HEK293 (cell line): Measurements from ENCODE around the gene CACHD1.

Source experiments
- CTCF ChIP-seq: fragments of 450-650 bp; formaldehyde crosslinking; IDR thresholded peaks from 2 replicates; pipeline ENCODE4 v1.5.1; 2016; ENCODE audit warnings: missing biosample characterization, missing genetic modification characterization
- PBX3 ChIP-seq: sonication (generic); formaldehyde crosslinking; IDR thresholded peaks from 2 replicates; pipeline ENCODE4 v1.8.1; 2022; ENCODE audit warnings: mild to moderate bottlenecking, moderate library complexity, missing genetic modification reagents
- SALL2 ChIP-seq: fragments of 450-650 bp; formaldehyde crosslinking; IDR thresholded peaks from 2 replicates; pipeline ENCODE4 v1.5.0; 2017; ENCODE audit warnings: missing biosample characterization, mild to moderate bottlenecking, missing genetic modification characterization, borderline replicate concordance
- YY1 ChIP-seq: fragments of 450-650 bp; formaldehyde crosslinking; IDR thresholded peaks from 2 replicates; pipeline ENCODE4 v1.5.1; 2018; ENCODE audit warnings: missing biosample characterization, missing genetic modification characterization
- ZBTB21 ChIP-seq: fragments of 450-650 bp; formaldehyde crosslinking; IDR thresholded peaks from 2 replicates; pipeline ENCODE4 v1.5.1; 2017; ENCODE audit warnings: missing biosample characterization, missing genetic modification characterization
- ZBTB26 ChIP-seq: fragments of 450-650 bp; formaldehyde crosslinking; optimal IDR thresholded peaks from 2 replicates; pipeline ENCODE3; 2016; ENCODE audit warnings: missing biosample characterization, mild to moderate bottlenecking, missing genetic modification characterization
- ZNF16 ChIP-seq: fragments of 450-650 bp; formaldehyde crosslinking; IDR thresholded peaks from 2 replicates; pipeline ENCODE4 v1.5.1; 2016; ENCODE audit warnings: low read depth, missing biosample characterization, missing genetic modification characterization
- ZNF544 ChIP-seq: fragments of 450-650 bp; formaldehyde crosslinking; IDR thresholded peaks from 2 replicates; pipeline ENCODE4 v1.5.0; 2017; ENCODE audit warnings: missing biosample characterization, missing genetic modification characterization
- ZNF701 ChIP-seq: fragments of 450-650 bp; formaldehyde crosslinking; IDR thresholded peaks from 2 replicates; pipeline ENCODE4 v1.5.1; 2016; ENCODE audit warnings: missing biosample characterization, missing genetic modification characterization

GRCh38 chr1:64542118-64542517 lies 72.2 kb downstream of the CACHD1 start:
- TF ChIP-seq ZNF701 (tag by site-specific recombination) (no peak), SALL2 (tag by site-specific recombination) (no peak), ZNF16 (no peak), CTCF (tag by site-specific recombination) (no peak), PBX3 (CRISPR knock-in tag) (no peak), ZBTB26 (tag by site-specific recombination) (no peak), ZNF544 (tag by site-specific recombination) (no peak), YY1 (tag by site-specific recombination) (no peak), ZBTB21 (tag by site-specific recombination) (no peak)
